SHP77 (cell line): Measurements from ENCODE around the gene GTF2F2.
"Not testable (repeated sequence)": the region's sequence is repeated elsewhere in the genome, so short reads cannot be mapped to it uniquely, and the experiment has no call there.

Experiments used
- DNase-seq, 2 experiments: peaks; one replicate each; lab custom pipeline; 2025; lab: John Stamatoyannopoulos, UW

GTF2F2 gene

DNA sequence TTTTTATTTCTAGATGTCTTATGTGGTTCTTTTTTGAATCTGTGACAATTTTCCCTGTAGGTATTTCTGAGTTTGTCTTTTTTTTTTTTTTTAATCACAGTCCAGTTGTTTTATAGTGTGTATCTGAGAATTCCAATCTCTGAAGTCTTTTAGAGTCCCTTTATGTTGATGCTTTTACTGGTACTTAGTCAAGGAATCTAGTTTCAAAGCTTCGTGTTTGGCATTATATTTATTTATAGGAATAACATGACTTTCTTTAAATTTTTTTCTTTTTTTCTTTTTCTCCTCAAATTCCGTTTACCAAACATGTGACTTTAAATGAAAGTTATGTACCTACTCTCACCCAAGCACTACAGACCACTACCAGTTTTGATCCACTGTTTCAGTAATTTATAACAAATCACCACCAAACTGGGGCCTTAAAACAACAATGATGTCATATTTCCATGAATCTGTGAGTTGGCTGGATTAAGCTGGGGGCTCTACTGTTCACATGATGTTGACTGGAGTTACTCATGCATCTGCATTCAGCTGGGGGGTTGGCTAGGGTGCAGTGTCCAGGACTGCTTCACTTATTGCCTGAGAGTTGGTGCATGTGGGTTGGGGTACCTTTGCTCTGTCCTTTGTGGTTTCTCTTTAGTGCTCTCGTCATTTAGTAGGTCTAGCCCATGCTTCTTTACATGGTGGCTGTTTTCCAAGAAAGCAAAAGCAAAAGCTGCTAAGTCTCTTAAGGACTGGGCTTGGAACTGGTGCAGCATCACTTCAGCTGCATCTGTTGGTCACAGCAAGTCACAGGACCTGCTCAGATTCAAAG is 58.2 kb downstream of the GTF2F2 start:
- DNase-seq: peak; percentile 16 to 27

DNA sequence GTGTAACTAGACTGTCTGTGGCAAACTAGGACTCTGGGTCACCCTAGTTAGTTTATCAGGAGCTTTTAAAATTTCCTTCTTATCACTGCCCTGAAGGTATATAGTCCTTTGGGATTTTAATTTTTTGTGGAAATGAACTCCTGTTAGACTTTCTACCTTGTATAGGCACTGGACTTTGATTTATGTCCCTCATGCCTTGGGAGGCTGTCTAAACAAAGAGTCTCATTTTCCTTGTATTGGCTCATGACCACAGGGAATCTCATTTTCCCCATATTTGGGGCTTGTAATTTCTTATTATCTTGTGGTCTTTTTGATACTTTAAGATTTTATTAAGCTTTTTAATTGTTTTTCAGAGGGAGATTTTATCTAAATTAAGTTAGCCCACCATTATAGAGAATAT is 59.1 kb downstream of the GTF2F2 start:
- DNase-seq: peak in 1 of 2 experiments; percentile 6

DNA sequence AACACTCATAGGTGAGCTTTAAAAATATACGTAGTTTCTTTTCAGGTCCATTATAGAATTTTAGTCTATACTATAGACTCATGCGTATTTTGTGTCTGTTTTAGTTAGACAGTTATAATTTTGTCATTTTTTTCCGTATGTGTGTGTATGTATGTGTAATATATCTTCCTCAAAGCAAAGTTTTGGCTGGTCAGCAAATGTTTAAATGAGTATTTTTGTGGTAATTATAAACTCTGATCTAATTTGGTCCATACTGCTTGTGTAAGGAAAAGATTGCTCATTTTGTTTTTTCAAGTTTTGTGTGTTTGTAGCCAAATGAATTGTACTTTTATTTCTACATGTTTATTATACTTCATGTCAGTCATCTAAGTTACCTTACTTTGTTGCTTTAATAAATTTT is 60.0 kb downstream of the GTF2F2 start:
- DNase-seq: no peak

DNA sequence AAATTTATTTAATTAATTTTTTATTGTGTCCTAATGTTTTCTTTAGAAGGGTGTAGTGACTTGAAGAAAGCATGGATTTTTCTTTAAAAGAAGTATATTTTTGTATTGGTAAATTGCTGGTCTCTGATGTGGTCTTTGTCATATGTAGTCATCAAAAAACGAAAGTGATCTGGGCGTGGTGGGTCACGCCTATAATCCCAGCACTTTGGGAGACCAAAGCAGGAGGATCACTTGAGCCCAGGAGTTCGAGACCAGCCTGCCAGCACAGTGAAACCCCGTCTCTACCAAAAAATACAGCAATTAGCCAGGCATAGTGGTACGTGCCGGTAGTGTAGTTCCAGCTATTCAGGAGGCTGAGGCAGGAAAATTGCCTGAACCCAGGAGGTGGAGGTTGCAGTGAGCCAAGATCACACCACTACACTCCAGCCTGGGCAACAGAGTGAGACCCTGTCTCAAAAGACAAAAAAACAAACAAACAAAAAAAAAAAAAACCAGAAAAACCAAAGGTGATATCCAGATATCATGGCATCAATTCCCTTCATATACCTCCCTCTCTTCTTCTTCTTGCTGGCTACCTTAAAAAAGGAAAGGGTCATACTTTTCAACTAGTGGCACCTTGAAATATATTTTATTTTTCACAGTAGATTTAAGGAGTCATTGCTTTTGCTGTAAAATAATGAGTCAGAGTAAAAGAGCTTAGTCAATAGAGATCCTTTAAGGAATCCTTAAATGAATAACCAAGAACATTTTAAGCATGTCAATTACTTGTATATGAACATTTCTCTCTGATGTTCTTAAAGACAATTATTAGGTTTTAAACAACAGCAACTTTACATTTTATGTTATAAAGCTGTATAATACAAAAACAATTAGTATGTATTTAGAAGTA is 60.6 kb downstream of the GTF2F2 start:
- DNase-seq: no peak

DNA sequence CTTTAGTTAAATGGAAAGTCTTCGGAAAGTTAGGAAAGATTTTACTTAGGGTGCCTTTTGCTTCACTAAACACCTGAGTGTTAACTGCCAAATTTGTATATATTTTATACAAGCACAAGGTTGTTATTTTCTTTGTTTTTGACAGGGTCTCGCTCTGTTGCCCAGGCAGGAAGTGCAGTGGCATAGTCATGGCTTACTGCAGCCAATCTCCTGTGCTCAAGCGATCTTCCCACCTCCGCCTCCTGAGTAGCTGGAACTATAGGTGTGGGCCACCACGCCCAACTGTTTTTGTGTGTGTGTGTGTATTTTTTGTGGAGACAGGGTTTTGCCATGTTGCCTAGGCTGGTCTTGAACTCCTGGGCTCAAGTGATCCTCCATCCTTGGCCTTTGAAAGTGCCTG is 64.4 kb downstream of the GTF2F2 start:
- DNase-seq: no peak

DNA sequence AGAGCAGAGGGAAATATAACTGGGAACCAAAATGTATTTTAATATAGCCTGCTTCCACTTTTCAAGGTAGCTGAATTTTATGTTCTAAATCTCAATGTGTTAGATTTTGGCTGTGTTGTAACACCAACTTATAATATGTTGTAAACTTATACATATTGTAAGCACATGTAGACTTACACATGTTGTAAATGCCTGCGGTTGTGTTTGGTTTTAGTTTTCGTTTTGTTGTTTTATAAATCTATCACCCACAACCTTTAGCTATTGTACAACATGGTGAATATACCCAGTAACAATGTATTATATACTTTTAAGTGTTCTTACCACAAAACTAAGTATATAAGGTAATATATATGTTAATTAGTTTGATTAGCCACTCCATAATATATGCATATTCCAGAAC is 65.0 kb downstream of the GTF2F2 start:
- DNase-seq: no peak

DNA sequence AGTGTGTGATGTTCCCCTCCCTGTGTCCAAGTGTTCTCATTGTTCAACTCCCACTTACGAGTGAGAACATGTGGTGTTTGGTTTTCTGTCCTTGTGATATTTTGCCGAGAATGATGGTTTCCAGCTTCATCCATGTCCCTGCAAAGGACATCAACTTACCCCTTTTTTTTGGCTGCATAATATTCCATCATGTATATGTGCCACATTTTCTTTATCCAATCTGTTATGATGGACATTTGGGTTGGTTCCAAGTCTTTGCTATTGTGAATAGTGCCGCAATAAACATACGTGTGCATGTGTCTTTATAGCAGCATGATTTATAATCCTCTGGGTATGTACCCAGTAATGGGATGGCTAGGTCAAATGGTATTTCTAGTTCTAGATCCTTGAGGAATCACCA is 68.8 kb downstream of the GTF2F2 start:
- not testable (repeated sequence) for DNase-seq

DNA sequence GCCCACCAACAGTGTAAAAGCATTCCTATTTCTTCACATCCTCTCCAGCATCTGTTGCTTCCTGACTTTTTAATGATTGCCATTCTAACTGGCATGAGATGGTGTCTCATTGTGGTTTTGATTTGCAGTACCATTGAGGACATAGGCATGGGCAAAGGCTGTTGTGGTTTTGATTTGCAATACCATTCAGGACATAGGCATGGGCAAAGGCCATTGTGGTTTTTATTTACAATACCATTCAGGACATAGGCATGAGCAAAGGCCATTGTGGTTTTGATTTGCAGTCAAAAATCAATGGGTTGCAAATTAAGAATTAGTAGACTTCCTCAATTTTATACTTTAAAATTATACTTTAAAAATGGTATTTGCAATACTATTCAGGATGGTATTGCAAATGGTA is 69.2 kb downstream of the GTF2F2 start:
- DNase-seq: not testable (repeated sequence)

DNA sequence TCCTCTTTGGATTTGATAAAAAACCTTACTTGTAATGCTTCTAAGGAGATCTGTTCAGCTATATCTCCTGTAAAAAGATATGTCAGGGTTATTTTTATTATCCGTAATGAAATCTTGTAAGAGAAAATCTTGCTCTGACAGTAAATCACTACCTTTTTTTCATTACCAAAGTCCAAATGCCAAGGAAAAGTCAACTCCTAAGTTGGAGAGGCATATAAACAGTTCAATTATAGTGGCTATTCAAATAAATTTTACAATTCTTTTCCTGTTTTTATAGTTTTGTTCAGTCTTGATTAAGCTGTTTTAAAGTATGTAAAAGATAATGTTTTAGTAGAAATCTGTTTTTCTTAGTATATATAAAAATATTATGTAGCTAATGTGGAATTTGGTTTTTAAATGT is 71.6 kb downstream of the GTF2F2 start:
- no peak for DNase-seq

DNA sequence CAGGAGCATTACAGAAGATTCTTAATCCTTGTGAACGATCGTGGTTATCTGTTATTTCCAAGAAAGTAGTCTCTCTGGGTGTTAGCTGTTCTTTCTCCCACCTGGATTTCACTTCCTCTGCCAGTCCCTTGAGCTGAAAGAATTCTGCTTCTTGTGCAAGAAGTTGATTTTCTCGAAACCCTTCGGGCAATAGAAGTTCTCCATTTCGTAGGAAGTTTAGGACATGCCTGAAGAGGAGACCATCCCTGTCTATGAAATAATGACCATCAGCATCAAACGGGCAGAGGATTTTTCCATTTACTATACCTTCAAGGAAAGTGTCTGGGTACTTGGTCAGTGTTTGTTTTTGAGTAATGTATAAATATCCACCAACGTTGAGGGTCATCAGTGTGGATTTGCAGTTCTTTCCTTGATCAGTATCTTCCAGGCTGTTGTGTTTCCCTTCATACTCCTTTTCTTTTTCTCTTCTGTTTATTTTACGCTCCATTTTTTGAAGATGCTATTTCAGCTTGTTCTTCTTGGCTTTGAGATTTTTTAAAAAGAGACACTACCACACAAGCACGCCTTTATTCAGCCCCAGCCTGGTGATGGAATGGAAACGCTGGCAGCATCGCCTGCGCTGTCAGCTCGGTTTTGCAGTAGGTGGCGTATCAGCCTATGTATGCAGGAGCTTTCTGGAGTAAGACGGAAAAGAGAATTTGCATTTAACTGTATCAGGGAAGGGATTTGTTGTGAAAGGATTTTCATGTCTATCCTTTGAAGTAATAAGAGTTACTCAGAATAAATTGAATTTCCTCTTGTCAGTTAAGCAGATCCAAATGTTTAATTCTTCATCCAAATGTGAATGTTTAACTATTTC is 74.0 kb downstream of the GTF2F2 start:
- DNase-seq: no peak

DNA sequence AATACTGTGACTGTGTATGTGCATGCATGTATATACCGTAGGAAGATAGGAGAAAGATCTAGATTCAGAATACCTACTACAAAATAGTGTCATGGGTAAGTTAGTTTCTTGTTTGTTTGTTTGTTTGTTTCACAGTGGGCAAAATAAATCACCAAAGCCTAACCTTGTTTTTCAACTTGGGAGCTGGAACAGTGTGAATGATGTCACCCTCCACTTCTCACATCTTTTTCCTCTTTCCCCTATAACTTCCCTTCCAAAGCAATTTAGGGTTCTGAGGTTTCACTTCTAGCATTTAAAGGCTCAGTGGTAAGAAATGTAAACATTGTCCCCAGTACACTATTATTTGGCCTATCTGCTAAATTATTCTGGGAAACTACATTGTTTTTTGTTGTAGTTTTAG is 75.1 kb downstream of the GTF2F2 start:
- DNase-seq: no peak

DNA sequence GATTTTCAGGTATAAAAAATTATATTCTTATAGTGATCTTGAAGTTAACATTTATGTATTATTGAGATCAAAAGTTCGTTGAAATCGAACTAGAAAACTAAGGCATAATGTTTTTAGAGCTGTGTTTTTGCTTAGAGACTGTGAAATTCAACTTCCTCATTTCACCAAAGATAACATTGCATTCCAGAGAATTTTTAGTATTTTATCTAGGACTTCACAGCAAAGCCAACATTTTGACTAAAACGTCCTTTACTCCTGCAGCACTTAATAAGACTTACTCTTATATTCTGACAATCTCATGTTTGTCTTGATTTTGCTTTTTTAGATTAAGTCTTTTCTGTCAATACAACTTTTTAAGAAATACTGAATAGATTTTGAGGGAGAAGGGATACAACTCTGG is 75.8 kb downstream of the GTF2F2 start:
- DNase-seq: no peak

DNA sequence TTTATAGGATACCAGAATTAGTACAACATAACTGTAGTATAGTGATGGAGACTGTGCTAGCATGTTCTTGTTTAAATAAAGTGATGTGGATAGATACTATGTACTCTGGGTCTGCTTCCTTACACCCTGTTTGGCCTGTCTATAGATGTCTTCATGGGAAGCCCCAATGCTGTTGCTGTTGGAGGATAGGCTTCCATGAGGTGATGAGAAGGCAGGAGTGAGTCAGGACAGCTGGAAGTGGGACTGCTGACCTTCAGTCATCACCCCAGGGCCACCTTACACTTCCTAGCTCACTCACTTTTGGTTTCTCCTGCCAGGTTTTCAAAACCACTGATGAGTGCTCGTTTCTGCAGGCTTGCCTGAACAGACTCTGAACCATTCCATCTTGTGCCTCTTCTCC is 76.3 kb downstream of the GTF2F2 start:
- no peak for DNase-seq

DNA sequence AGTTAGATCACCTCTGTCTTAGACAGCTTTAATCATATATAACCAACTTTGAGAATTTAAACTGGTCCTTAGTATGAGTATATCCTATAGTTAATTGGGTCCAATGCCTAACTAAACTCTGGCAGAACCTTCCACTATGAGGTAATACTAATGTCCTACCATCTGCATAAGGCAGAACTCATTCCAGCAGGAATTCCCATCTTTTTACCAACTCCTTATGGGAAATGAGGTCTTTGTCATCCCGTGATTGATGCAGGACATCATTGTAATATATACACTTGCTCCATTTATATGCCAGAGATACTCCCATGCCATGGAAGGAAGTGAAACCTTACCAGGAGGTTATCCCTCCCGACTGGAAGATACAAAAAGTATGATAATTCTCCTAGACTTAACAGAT is 77.7 kb downstream of the GTF2F2 start:
- DNase-seq: no peak

DNA sequence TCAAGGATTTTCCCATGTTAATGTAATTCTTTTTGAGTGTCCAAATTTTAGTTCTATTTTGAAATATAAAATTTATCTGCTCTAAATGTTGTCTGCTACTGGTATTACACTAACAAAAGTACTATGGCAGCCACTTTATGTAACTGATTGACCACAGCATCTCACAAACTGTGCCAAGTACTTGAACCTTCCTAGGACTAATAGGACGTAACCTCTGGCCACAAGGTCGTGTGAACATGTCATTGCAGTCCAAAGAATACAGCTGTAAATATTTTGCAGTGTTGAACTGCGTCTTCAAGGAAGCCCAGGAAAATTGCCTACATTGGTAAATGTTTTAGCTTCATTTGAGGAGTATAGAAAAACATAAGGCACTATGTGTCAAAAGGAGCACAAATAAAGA is 78.6 kb downstream of the GTF2F2 start:
- no peak for DNase-seq

DNA sequence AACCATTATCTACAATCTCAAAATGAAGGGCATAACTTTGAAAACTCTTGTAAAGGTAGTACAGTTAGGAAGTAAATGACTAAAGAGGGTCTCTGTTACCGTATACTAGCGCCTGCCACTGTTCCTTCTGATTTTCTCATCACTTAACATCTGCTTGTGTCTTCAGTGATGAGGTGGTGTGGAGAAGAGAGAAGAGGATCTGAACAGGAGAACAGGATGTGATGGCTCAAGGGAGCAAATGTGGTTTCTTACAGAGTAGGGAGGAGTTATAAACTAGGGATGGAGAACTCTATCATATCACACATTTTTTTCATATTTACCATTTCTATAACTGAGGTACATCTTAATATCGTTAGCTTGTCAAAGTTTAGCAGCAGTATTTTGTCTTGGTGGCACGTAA is 79.4 kb downstream of the GTF2F2 start:
- no peak for DNase-seq

DNA sequence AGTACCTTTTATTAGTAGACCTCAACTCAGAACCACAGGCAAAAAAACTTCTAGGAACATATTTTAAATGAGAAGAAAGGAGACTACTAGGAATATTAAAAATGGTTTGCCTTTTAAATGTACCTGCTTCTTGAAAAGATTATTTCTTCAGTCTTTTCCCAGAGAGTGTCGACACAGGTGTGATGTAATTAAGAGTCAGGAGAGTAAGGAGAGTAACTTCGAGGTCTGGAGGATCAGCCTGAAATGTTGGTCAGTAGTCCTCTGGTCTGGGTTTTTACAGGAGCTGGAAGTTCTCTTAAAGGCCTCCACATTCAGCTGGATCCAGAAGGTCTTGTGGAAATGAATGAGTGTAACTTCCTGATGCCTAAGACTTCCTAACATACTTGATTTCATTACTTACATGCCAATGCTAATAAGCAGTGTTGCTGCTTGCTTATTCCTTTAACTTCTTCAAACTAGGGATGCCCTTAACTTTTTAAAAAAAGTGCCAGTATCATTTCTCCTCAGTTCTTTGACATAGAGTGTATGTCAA is 80.5 kb downstream of the GTF2F2 start, which contains the start of gene KCTD4:
KCTD4 (minus strand) TSS at position 345 of the 532 bp plus-strand sequence. CDS start 6,478 bp downstream, outside the sequence.
- no peak for DNase-seq

DNA sequence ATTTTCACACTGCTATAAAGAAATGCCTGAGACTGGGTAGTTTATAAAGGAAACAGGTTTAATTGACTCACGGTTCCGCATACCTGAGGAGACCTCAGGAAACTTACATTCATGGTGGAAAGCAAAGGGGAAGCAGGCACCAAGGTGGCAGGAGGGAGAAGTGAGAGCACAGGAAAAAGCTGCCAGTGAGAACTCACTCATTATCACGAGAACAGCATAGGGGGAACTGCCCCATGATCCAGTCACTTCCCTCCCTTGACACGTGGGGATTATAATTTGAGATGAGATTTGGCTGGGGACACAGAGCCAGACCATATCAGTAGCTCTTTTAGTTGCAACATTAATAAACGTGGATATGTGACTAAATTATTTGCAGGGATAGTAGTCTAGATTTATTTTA is 84.8 kb downstream of the GTF2F2 start:
- no peak for DNase-seq

DNA sequence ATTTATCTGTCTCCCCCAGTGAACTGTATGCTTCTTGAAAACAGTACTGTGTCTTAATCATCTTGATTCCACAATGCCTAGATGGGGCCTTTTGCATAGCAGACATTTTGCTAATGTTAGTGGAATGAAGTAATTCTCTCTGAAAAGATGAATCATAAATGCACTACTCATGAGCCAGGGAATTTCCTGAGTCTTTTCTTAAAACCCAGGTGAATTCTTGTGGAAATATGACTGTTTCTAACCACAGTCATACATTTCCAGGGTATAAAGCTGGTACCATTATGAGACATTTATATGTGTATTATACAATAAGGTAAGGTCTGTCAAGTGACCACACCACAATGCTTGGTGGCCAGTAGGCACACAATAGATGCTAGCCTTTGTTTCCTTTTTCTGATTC is 86.0 kb downstream of the GTF2F2 start:
- no peak for DNase-seq

DNA sequence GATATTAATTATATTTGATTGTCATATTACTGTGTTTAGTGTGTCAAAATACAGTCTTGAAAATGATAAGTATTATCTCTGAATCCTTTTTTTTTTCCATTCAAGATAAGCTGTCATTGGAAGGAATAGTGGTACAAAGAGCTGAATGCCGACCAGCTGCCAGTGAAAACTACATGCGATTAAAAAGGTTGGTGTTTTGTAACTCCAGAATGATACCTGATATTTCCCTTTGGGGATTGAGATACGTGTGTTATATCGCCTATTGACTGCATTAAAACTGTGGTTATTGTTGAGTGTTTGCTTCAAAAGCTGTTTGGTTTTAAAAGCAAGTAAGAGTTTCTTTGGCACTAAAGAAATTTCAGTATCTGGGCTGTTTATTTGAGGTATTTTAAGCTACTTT is 87.0 kb downstream of the GTF2F2 start:
- DNase-seq: no peak

DNA sequence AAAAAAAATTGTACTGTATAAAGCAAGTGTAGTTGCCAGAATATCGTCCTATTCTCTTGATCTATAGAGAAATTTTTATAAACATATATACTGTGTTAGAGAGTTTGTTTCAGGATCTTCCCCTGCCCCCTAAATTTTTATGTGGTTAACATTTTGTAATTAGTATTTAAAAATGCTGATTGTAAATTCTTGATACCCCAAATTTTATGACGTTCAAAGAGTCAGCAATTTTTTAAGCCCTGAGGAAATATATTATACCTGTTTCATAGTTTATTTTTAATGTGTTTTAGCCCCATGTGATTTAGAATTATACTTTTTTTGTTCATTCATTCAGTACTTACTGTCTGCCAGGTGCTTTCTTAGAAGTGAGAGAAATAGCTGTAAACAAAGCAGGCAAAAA is 87.8 kb downstream of the GTF2F2 start:
- no peak for DNase-seq

DNA sequence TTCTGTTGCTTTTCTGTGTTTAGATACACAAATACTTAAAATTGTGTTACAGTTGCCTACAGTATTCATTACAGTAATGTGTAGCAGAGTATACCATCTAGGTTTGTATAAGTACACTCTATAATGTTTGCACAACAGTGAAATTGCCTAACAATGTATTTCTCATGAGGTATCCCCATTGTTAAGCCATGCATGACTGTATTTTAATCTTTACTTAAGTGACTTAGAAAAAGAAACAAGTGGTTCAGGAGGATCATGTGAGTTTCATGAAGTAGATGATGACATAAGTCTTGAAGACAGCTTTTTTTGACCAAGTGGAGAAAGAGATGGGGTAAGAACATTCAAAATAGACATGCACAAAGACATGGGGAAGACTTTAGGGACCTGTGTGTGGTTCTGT is 88.9 kb downstream of the GTF2F2 start:
- DNase-seq: no peak
